RCC 7860 (cell line): ENCODE measurements around the gene CLSTN3.
"Not testable (repeated sequence)": the region's sequence is repeated elsewhere in the genome, so short reads cannot be mapped to it uniquely, and the experiment has no call there.

ENCODE experiments used
- DNase-seq: peaks from one replicate; pipeline ENCODE4 v3.0.0-alpha.2; 2015; ENCODE audit warnings: low spot score
- FAIRE-seq: peaks from 2 replicates; lab custom pipeline; 2012; peaks lifted over from hg19 to GRCh38; lab: Jason Lieb, UNC

The CLSTN3 gene

DNA sequence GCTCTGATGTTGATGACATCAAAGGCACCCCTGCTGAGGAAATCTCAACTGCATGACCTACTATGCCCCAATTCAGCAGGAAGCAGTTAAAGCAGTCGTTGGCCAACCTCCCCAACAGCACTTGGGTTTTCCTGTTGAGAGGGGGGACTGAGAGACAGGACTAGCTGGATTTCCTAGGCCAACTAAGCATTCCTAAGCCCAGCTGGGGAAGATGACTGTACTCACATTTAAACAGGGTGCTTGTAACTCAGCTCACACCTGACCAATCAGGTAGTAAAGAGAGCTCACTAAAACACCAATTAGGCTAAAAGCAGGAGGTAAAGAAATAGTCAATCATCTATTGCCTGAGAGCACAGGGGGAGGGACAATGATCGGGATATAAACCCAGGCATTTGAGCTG, 55.9 kb downstream of the CLSTN3 start:
- FAIRE-seq, DNase-seq: not testable (repeated sequence)

DNA sequence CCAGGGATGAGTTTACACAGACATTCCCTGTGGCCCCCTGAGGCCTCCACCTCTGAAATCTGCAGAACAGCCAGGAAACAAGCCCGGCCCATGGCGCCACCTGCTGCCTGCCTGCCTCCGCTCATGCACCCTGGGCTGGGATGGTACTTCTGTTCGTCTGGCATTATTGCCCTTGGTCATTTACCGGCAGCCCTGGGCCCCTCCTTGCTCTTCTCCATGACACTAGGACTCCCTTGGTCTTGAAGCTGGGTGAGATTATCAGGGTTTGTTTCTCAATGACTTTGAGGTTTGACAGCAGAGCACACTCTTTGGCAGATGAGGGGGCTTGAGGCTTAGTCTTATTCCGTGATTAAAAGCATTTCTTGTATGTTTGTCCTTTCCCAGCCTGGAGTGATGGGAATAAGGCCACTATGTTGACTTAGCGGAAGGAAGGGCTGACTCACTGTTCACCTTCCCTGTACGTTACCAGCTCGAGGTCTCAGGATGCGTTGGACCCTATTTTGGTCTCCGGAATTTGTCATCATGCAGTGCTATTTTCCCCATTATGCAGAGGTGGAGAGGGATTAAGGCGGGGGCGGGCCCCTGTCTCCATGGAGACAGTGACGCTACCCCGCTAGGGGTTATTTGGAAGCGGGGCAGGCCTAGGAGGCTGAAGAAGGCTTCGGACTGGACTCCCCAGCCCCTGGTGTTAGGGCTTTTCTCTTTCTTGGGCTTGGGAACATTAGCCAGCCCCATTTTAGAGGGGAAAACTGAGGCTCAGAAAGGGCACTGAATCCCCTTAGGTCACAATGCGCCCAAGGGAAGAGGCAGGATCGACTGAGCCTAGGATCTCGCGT, 58.6 kb downstream of the CLSTN3 start:
- no peak for FAIRE-seq

DNA sequence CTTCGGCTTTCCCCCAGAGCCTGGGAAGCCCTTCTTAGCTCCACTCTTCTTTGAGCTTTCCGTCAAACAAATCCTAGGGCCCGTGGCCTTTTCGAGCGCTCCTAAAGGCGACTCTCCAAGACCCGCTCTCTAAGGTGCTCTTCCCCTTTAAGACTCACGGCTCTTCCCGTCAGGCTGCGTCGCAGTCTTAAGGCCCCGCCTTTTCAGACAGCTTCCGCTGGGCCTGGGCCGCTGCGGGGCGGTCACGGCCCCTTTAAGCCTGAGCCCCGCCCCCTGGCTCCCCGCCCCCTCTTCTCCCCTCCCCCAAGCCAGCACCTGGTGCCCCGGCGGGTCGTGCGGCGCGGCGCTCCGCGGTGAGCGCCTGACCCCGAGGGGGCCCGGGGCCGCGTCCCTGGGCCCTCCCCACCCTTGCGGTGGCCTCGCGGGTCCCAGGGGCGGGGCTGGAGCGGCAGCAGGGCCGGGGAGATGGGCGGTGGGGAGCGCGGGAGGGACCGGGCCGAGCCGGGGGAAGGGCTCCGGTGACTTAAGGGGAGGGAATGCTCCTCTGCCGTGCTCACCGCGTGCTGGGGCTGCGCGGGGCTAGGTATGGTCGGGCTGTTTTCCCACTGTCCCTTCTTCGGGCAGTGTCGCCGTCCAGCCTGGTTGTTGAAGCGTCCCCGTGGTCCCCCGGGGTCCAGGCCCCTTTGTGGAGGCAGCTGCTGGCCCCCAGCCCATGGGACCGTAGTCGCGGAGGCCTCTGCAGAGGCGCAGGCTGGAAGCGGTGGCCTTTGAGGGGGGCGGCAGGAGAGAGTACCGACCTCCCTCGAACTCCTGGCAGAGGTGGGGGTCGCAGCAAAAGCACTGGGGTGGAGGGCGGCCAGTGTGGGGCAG, 59.5 kb downstream of the CLSTN3 start, which contains the start of gene PEX5:
TSS of gene PEX5 (plus strand) at position 289 of the 870 bp plus-strand sequence. CDS start 692 bp downstream, outside the sequence.
- DNase-seq (peak; percentile 73), FAIRE-seq (no peak)

More for the DNA sequence above, 58.6 kb downstream of the CLSTN3 start:
- DNase-seq: peak; percentile 43

DNA sequence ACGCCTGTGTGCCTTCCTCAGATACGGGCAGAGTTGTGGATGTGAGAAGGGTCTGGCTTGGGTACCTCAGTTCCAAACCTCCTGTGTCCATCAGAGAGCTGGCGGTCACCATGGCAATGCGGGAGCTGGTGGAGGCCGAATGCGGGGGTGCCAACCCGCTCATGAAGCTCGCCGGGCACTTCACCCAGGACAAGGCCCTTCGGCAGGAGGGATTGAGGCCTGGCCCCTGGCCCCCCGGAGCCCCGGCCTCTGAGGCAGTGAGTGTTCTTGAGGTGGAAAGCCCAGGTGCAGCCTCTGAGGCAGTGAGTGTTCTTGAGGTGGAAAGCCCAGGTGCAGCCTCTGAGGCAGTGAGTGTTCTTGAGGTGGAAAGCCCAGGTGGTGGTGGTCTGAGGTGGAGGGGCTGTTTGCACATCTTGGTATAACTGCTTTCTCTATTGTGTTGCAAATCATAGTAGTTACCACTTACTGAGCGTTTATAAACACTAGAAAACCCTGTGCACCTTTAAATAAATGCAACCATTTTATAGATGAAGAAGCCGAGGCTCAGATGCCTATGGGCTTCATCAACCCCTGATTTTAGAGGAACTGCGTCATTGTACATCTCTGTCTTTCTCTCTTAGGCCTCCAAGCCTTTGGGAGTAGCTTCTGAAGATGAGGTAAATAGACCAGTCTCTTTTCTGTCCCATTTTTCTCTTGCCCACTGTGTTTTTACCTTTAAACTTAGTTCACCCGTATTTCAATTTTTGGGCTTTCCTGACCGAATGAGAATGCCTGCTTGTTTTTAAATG, 60.3 kb downstream of the CLSTN3 start:
- no peak for DNase-seq

DNA sequence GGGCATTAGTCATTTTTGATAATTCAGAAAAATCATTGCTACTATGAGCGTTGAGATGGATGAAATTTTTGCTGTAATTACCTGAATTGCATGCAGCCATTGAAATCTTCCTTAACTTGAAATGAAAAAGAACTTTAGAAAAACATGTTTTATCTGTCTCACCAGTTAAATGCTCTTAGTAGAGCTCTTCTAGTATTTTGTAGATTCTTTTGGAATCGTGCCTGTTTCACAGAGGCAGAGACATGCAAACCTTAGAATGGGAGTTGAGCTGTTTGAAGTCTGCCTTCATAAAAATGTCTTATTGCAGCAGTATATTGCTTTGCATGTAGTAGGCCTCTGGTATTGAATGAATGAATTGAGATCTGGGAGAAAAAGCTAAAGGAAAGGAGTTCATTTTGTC, 63.5 kb downstream of the CLSTN3 start:
- FAIRE-seq (no peak), DNase-seq (no peak)

More for the DNA sequence above, 60.3 kb downstream of the CLSTN3 start:
- no peak for FAIRE-seq

DNA sequence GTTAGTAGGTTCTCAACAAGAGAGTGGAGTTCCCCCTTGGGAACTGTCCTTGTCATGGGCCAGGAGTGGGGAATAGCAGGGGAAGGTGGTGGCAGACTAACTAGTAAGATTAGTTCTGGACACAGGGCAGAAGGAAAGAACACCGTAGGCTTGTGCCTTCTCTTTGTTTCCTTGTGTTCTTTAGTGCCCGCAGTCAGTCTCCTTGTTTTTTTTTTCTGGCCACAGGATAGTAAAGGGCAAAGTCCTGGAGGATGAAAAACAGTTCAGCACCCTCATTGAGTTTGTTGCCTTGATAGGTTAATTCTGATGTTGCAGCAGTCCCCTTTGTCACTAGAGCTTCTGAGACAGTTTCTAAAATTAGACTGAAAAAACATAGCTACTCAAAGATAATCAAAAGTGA, 67.7 kb downstream of the CLSTN3 start:
- DNase-seq (no peak), FAIRE-seq (no peak)

DNA sequence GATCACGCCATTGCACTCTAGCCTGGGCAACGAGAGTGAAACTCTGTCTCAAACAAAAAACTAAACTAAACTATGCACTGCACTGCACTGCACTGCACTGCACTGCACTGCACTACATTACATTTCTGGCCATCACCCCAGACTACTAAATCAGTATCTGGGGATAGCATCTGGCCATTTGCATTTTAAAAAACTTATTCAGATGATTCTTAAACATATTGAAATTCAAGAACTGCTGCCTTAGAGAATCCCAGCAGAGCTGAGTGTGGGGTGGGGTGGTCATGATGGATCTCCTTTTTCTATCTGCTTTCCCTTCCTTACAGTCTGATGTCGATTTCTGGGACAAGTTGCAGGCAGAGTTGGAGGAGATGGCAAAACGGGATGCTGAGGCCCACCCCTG, 72.9 kb downstream of the CLSTN3 start:
- FAIRE-seq: no peak
- no peak for DNase-seq

DNA sequence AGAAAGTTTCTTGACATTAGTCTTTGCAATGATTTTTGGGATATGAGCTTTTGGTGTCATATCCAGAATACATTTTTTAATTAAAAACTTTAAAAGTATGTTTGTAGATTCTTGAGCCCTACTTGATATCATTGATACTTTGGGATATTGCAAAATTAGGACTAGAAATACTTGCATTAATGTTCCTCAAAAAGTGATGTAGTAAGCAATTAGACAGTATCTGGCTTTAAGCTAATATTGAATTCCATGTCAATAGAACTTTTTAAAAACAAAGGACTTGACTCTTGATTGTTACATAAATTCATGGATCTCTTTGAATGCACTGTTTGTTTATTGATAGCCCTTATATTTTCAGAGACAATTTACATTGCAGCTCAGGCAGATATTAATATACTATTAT, 74.9 kb downstream of the CLSTN3 start:
- FAIRE-seq: no peak
- DNase-seq: no peak

DNA sequence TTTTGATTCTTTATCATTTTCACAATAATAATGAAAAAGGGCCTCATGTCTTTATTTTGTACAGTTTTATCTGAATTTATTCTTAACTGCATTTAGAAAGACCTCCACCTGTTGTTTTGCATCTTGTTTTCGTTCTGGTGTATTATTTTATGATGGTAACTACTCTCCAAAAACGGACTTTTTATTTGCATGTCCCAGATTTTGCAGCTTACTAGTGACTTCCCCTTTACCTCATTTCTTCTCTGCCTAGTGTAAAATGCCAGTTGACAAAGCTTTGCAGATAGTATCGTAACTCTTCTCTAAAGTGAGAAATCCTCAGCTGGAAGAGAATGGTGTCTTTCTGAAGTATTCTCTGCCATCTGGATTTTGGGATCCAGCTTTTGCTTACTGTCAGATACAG, 76.5 kb downstream of the CLSTN3 start:
- FAIRE-seq: no peak
- no peak for DNase-seq

DNA sequence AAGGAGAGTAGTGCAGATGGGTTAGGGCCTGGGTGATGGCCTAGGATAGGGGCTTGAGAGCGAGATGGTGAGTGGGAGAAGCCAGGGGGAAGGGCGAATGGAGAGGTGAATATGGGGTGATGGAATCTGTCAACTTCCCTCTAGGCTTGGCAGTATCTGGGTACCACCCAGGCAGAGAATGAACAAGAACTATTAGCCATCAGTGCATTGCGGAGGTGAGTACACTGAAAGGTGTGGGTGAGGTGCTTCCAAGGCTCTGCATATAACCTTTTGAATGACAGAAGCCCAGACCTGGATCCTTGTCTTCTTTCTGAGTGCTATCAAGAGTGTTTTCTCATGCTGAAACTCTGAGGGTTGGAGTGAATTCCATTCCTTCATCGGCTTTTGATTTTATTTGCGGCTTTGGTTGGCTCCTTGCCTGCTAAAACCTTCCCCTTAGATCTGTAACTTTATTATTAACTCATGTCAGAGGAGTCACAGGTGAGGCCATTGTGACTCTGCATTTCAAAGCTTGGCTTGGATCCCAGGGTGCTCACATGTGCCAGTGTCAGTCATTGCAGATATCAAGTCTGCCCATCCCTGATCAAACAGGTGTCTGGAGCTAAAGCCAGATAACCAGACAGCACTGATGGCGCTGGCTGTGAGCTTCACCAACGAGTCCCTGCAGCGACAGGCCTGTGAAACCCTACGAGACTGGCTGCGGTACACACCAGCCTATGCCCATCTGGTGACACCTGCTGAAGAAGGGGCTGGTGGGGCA, 77.9 kb downstream of the CLSTN3 start:
- no peak for DNase-seq
- FAIRE-seq: no peak
